HG03025 (cell line): Measurements from ENCODE around the gene UBE2L3.
"Not testable (repeated sequence)": the region's sequence is repeated elsewhere in the genome, so short reads cannot be mapped to it uniquely, and the experiment has no call there.

Experiments
- ATAC-seq: cut with Tn5 transposase; IDR thresholded peaks from one replicate; pipeline ENCODE4 v1.9.1; 2021; ENCODE audit warnings: mild to moderate bottlenecking, moderate library complexity; ENCODE audit not compliant: unreplicated experiment, low FRiP score

Gene UBE2L3

GRCh38 chr22:21598302-21598701 is 30.8 kb downstream of the UBE2L3 start:
- no peak for ATAC-seq

DNA sequence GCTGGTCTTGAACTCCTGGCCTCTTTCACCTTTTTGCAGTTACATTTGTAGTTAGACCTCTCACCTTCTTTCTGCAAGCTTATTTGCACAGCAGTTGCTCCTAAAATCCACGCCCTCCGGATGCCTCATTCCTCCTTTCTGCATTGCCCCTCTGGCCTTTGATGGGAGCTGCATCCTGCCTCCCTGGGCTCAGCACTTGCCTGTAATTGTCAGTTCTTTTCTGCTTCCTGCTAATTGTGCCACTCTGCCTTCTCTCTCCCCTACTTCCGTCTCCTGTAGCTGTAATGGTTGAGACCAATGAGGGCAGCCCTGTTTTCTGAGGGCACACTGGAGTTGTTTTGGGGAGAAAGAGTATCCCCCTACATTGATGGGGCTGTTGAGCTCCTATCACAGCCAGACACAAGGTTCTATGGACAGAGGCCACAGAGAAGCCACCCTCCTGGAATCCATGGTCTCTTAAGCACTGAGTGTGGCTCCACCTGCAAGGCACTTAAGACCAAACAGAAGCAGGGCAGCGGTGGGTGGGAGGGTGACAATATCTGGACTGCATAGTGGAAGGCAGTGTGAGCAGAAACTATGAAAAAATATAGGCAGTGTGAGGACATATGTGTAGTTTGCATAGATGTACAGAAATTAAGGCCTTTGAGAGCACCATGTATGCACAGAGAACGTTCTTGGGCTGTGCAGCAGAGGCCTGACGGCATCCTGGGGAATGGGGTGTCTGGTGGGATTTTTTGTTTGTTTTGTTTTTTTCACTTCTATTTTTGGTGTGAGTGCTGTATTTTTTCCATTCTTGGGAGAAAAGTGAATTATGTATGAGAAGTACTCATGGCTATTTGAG is 31.8 kb downstream of the UBE2L3 start:
- ATAC-seq: no peak

DNA sequence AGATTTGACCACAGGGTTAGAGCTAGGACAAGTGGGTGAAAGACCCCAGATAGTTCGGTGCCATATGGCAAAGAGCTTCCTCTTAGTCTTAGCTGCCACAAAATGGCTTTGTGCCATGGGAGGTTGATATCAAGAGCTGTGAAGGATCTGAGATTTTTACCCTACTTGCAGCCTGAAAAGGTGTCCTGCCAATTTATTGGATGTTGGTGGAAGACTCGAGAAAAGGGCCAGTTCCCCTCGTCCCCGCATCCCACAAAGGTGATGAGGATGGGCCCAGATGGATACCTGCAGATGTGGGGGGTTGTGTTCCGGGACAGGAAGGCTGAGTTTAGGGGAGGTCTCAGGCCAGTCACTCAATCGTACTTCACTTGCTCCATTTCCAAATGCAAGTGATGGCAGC is 35.1 kb downstream of the UBE2L3 start:
- no peak for ATAC-seq

DNA sequence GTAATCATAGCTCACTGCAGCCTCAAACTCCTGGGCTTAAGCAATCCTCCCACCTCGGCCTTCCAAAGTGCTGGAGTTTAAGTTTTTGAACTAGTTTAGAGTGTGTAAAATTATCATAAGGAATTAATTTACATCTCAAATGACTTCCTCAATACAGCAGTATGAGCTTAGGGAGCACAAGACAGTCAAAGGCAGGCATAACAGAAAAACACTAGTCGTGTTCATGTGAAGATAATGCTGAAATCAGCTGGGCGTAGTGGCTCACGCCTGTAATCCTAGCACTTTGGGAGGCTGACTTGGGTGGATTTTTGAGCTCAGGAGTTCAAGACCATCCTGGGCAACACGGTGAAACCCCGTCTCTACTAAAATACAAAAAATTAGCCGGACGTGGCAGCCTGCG is 36.5 kb downstream of the UBE2L3 start:
- no peak for ATAC-seq

- ATAC-seq: no peak
Observed at GRCh38 chr22:21605887-21606564, 38.5 kb downstream of the UBE2L3 start.

- ATAC-seq: no peak
Observed at GRCh38 chr22:21606775-21607174, 39.3 kb downstream of the UBE2L3 start.

- ATAC-seq: not testable (repeated sequence)
Observed at GRCh38 chr22:21609556-21610157, 42.1 kb downstream of the UBE2L3 start.

DNA sequence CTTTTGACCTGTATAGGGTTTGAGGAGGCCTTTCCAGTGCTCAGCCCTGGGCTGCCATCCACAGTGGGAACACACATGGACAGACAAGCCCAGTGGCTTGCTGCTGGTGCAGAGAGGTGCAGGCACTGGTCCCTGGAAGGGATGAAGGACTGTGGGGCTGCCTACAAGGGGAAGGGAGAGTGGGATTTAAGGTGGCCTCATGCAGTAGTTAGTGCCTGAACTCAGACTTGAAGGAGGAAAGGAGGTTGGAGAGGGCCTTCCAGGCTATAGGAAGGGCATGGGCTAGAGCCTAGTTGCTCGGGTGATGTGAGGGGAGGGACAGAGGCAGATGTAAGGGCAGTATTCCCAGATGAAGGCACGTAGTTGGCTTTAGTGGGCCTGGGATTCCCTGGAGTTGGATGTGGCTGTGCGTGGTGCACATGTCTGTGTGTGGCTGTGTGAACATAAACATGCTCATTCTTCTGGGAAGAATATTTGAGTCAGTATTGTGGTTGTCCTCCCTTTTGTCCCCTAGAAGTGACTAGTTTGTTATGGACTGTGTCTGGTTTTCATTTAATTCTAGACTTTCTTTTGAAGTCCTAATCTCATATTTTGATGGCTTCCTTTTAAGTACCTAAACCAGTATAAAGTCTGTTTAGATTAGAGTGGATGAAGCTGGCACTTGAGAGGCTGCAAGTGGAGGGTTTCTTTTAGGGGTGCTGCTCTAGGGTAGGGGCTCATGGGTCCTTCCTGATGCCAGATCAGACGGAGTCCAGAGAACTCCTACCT is 43.9 kb downstream of the UBE2L3 start:
- ATAC-seq: no peak

- ATAC-seq: no peak
Observed at GRCh38 chr22:21612858-21613257, 45.3 kb downstream of the UBE2L3 start.

- no peak for ATAC-seq
Observed at GRCh38 chr22:21613553-21614233, 46.2 kb downstream of the UBE2L3 start.

DNA sequence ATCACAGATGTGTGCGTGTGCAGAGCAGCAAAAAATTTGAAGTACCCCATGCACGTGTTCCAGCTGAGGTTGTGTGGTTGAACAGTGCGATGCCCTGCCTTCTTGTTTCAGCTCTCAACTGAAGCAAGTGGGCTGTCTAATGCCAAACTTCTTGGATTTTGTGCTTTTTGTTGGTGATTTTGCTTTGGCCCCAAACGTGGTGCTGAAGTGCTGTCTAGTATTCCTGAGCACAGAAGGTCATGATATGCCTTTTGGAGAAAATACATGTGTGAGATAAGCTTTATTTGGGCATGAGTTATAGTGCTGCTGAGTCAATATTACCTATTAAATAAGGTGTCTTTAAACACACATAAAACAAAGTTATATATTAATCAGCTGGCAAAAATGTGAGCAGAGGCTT is 48.2 kb downstream of the UBE2L3 start:
- ATAC-seq: no peak

DNA sequence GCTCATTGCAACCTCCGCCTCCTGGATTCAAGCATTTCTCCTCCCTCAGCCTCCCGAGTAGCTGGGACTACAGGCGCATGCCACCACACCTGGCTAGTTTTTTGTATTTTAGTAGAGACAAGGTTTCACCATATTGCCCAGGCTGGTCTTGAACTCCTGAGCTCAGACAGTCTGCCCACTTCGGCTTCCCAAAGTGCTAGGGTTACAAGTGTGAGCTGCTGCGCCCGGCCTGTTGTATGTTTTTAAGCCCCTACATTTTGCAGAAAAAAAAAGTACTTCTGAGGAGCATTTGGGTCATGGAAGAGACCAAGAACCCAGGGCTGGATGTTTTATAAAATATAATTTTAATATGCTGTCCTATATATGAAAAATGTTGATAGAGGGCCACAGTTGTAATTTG is 49.8 kb downstream of the UBE2L3 start:
- ATAC-seq: not testable (repeated sequence)

DNA sequence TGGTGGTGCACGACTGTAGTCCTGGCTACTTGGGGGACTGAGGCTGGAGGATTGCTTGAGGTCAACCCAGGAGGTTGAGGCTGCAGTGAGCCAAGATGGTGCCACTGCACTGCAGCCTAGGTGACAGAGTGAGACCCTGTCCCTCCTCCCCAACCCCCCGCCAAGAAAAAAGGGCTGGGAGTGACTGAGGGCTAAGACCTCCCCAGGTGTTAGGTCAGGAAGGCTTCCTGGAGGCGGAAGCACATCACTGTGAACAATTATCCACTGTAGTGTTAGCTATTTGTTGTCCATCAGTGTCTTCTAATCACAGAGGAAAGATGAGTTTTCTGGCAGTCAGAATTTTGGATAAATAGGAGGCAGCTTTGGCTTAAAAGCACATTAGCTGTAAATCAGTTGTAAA is 53.5 kb downstream of the UBE2L3 start:
- ATAC-seq: no peak

DNA sequence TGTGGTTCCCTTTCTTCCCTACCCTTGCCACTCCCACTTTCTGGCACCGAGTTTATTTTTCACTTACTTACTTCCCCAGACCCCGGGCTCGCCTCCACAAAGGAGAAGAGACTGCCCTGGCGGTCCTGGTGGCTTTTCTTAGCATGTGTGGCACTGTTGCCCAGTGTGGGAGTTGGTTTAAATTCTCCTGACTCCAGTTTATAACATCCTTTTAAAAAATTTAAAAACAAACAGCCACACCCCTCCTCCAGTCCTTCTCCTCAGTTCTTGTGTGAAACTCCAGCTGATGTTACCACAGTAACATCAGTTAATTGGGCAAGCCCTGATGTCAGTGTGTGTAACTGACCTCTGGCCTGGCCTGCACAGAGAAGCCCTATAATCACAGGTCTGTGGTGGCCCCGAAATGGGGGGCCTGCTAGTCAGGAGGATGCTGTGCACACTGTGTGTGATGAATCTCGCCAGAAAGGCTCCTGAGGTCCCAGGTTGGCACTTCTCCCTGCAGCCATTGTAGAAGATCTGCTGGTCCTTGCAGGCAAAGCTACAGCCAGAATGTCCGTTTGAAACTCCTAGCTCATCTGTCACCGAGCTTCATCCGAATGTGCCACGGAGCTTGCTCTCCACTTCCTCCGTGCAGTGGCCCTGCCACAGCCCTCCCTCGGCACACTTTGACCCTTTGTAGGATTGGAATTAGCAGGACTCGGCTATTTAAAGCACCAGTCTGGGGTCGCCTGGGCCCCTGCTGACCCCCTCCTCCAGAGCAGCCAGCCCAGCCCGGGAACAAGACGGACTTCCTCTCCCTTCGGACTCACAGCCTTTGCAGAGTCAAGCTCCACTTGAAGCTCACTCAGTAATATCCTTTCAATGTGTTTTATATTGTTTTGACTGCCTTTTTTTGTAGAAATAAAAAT is 54.8 kb downstream of the UBE2L3 start:
- ATAC-seq: no peak

GRCh38 chr22:21622919-21623647 is 55.6 kb downstream of the UBE2L3 start:
- ATAC-seq: no peak

DNA sequence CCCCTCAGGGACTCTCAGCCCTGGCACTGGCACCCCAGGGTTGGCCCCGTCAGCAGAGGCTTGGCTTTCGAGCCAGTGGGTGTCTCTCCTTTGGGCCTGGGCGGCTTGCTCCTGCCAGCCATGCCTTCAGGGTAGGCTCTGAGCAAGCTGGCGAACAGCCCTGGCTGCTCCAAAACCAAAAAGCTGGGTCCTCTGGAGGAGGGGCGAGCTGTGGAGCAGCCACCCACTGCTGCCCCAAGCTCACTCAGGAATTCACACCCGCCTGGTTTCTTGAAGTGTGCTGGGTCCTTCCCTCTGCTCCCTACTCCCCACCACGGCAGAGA is 56.1 kb downstream of the UBE2L3 start:
- no peak for ATAC-seq

GRCh38 chr22:21624120-21624879 is 56.8 kb downstream of the UBE2L3 start:
- no peak for ATAC-seq
